Esophagus muscularis mucosa (tissue), 4 donors: ENCODE results near the gene ASAP2. TPM values are rescaled to one million over a fixed set of nuclear protein-coding genes. Genes with fewer than 3 reads are reported as not detected.

ENCODE experiments used
- DNase-seq: peaks from one replicate; pipeline ENCODE4 v3.0.0-alpha.2; 2017; ENCODE audit errors: extremely low spot score
- H3K27ac ChIP-seq, 4 donors: fragments of 200-600 bp; sonication (generic); replicated peaks in 1 of 4; 1 replicate in 3 of 4; 2 replicates in 1 of 4; pipeline ENCODE4 v1.5.1; 2016 to 2019; ENCODE audit warnings: mild to moderate bottlenecking in 1 of 4
- H3K27me3 ChIP-seq, 4 donors: fragments of 200-600 bp; sonication (generic); one replicate each; pipeline versions ENCODE4 v1.5.1 to v1.6.0; 2016 to 2019
- H3K36me3 ChIP-seq, 4 donors: fragments of 200-600 bp; sonication (generic); one replicate each; pipeline ENCODE4 v1.5.1; 2016 to 2019
- H3K4me1 ChIP-seq, 4 donors: fragments of 200-600 bp; sonication (generic); one replicate each; pipeline ENCODE4 v1.5.1; 2016 to 2019
- H3K4me3 ChIP-seq, 4 donors: fragments of 200-600 bp; sonication (generic); 1 replicate in 2 of 4; 2 replicates in 2 of 4; pipeline ENCODE4 v1.5.1; 2016 to 2019; ENCODE audit warnings: mild to moderate bottlenecking in 4 of 4, moderate library complexity in 1 of 4
- H3K9me3 ChIP-seq, 4 donors: fragments of 200-600 bp; sonication (generic); 1 replicate in 3 of 4; 2 replicates in 1 of 4; pipeline ENCODE4 v1.5.1; 2016 to 2019
- EP300 ChIP-seq: sonication (generic); formaldehyde crosslinking; IDR thresholded peaks from one replicate; pipeline ENCODE4 v1.6.1; 2017; ENCODE audit warnings: antibody characterized with exemption
- POLR2A ChIP-seq: fragments of 450-650 bp; IDR thresholded peaks from one replicate; pipeline ENCODE4 v1.6.1; 2017; ENCODE audit warnings: antibody characterized with exemption, moderate library complexity, mild to moderate bottlenecking, low read depth
- POLR2AphosphoS5 ChIP-seq, 2 donors: sonication (generic); formaldehyde crosslinking; IDR thresholded peaks; one replicate each; pipeline ENCODE4 v1.6.1; 2017; ENCODE audit warnings: antibody characterized with exemption in 2 of 2
- WGBS: methylation state at CpG from one replicate; pipeline ENCODE4 v1.1.5; 2018; 5-methylcytosine and 5-hydroxymethylcytosine counted together
- intact Hi-C: fragments of 100-400 bp; cut with DNase I; formaldehyde crosslinking; loops from one replicate; pipeline ENCODE4 v1.15.1; 2023
- total RNA-seq, 4 donors: library from RNA; depleted of rRNA; stranded (reverse); fragments of >200 nt; gene quantifications; one replicate each; pipeline versions ENCODE4 v1.1.0 to v1.2.1, GENCODE V29; 2016
- TF ChIP-seq, protein P1 (sequence below), 3 experiments: fragments of 200-600 bp in 2 of 3; fragments of 450-650 bp in 1 of 3; sonication (generic) in 2 of 3; IDR thresholded peaks; one replicate each; pipeline ENCODE4 v1.5.1; 2017 to 2019; ENCODE audit warnings: antibody characterized with exemption in 3 of 3, mild to moderate bottlenecking in 2 of 3, moderate library complexity in 1 of 3

Gene ASAP2
- total RNA-seq, 4 donors from 2014 or later = 18.7 to 24.0 (median 21.3) TPM

DNA sequence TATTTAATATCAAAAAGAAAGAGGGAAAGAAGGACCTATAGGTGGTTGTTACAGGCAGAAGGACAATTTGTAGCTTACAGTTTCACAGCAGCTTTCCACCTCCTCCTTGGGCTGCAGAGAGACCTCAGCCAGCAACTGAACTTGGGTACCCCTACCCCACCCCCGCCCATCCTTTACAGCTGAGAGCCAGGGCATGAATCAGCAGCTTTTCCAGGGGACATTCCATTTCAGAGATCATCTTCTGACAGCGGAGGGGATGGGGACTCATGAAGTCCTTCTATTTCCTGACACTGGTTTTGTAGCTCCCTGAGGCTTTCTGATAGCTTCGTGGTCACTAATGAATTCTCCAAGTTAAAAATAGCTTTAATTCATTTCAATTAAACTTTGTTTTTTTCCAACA is 120.4 kb downstream of the ASAP2 start:
- no peak for TF ChIP-seq EP300
- TF ChIP-seq, protein P1, sequence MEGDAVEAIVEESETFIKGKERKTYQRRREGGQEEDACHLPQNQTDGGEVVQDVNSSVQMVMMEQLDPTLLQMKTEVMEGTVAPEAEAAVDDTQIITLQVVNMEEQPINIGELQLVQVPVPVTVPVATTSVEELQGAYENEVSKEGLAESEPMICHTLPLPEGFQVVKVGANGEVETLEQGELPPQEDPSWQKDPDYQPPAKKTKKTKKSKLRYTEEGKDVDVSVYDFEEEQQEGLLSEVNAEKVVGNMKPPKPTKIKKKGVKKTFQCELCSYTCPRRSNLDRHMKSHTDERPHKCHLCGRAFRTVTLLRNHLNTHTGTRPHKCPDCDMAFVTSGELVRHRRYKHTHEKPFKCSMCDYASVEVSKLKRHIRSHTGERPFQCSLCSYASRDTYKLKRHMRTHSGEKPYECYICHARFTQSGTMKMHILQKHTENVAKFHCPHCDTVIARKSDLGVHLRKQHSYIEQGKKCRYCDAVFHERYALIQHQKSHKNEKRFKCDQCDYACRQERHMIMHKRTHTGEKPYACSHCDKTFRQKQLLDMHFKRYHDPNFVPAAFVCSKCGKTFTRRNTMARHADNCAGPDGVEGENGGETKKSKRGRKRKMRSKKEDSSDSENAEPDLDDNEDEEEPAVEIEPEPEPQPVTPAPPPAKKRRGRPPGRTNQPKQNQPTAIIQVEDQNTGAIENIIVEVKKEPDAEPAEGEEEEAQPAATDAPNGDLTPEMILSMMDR (IDR thresholded peaks at IDR 0.05) = no peak
- no peak for TF ChIP-seq POLR2AphosphoS5 (IDR thresholded peaks at IDR 0.05)
- TF ChIP-seq POLR2A = no peak

DNA sequence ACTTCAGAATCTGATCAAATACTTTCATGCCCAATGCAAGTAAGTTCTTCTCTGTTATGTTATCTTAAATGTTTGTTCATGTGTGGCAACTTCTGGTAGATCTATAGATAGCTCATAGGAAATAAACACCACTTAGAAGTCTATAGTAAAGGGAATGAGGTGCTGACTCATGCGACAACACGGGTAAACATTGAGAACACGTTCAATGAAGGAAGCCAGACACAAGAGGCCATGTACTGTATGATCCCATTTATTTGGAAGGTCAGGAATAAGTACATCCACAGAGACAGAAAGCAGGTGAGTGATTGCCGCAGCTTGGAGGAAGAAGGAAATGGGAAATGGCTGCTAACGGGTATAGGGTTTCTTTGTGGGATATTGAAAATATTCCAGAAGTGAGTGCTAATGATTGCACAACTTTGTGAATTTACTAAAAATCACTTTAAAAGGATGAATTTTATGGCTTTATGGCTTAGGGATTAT is 121.3 kb downstream of the ASAP2 start:
- no peak for DNase-seq
- H3K4me3 ChIP-seq = no peak overlapping the region
- TF ChIP-seq EP300 (no peak), POLR2AphosphoS5 (IDR thresholded peaks at IDR 0.05) (no peak), POLR2A (no peak)
- TF ChIP-seq, protein P1 (IDR thresholded peaks at IDR 0.05) = no peak
- WGBS = 75% methylated on average over 5 of the region's 5 CpGs
- no peaks in the 10 kb centered on the region for H3K9me3 ChIP-seq
- H3K27me3 ChIP-seq = no peaks in the 10 kb centered on the region
- H3K27ac ChIP-seq = no peak overlapping the region
- H3K36me3 ChIP-seq = peaks cover 0 to 40% (median 21%) of the 10 kb centered on the region in 4 donors
- H3K4me1 ChIP-seq = peaks cover 9 to 24% (median 16%) of the 10 kb centered on the region in 4 donors
- intact Hi-C loops = no loop called here

More for the DNA sequence above, 120.4 kb downstream of the ASAP2 start:
- H3K9me3 ChIP-seq = no peaks in the 10 kb centered on the region
- peaks cover 0 to 40% (median 22%) of the 10 kb centered on the region in 4 donors for H3K36me3 ChIP-seq
- no peak for DNase-seq
- intact Hi-C loops = no loop called here
- 79% methylated on average over 3 of the region's 3 CpGs for WGBS
- H3K27ac ChIP-seq = no peak overlapping the region
- H3K4me1 ChIP-seq = peaks cover 9 to 24% (median 16%) of the 10 kb centered on the region in 4 donors
- H3K27me3 ChIP-seq = no peaks in the 10 kb centered on the region
- H3K4me3 ChIP-seq = no peak overlapping the region

DNA sequence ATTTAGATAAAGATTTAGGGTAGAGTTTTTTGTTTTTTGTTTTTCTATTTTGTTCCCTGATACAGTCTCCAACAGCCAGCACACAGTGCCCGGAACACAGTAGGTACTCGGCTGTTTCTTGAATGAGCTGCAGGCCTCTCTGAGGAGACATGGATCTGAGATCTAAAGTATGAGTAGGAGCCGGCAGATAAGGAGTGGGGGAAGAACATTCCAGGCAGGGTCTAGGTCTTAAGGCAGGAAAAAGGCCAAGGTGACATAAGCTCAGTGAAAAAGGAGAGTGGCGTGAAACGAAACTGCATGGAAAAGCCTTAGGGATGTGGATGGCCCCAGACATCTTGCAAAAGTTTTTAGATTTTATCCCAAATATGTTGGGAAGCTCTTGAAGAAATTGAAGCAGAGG is 122.3 kb downstream of the ASAP2 start:
- intact Hi-C loops = no loop called here

DNA sequence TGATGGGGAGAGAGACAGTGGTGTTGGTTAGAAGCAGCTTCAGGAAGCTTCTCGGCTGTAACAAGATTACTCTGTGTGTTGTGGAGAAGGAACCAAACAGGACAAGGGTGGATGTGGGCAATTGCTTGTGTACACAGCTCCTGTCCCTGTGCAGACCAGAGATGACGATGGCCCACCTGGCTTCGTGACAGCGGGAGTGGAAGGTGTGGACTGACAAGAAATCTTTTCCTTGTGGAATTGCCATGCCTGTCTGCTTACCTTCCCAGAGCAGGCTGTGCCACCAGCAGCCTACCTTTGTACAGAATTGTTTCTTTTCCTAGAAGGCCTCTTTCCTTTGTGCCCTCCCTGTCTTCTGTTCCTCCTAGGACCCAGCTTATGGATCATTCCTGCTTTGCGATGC is 122.9 kb downstream of the ASAP2 start:
- Histone ChIP-seq H3K9me3 (no peaks in the 10 kb centered on the region), H3K4me1 (peaks cover 9 to 27% (median 18%) of the 10 kb centered on the region in 4 donors), H3K36me3 (peaks cover 0 to 24% (median 8%) of the 10 kb centered on the region in 4 donors), H3K27me3 (no peaks in the 10 kb centered on the region), H3K4me3 (no peak overlapping the region), H3K27ac (no peak overlapping the region)
- TF ChIP-seq POLR2AphosphoS5 (IDR thresholded peaks at IDR 0.05) = no peak
- no peak for TF ChIP-seq POLR2A
- TF ChIP-seq EP300 = no peak
- TF ChIP-seq, protein P1 (IDR thresholded peaks at IDR 0.05) = no peak
- intact Hi-C loops = no loop called here
- 97% methylated on average over 5 of the region's 5 CpGs for WGBS
- no peak for DNase-seq

More for the DNA sequence above, 122.3 kb downstream of the ASAP2 start:
- WGBS = 89% methylated on average over 5 of the region's 5 CpGs
- H3K4me3 ChIP-seq = no peak overlapping the region
- no peaks in the 10 kb centered on the region for H3K9me3 ChIP-seq
- peaks cover 0 to 29% (median 11%) of the 10 kb centered on the region in 4 donors for H3K36me3 ChIP-seq
- H3K27ac ChIP-seq = no peak overlapping the region
- DNase-seq = no peak
- H3K27me3 ChIP-seq = no peaks in the 10 kb centered on the region
- no peak for TF ChIP-seq POLR2AphosphoS5 (IDR thresholded peaks at IDR 0.05)
- TF ChIP-seq, protein P1 (IDR thresholded peaks at IDR 0.05) = no peak
- no peak for TF ChIP-seq POLR2A
- TF ChIP-seq EP300 = no peak
- H3K4me1 ChIP-seq = peaks cover 9 to 27% (median 18%) of the 10 kb centered on the region in 4 donors
